ENCODE measurements around the gene TAOK1.

The TAOK1 gene

GRCh38 chr17:29569245-29569950 is 179.2 kb downstream of the TAOK1 start:
- no peak for DNase-seq (ENCODE audit: low spot score)
- in situ Hi-C loops (cut with MboI; ENCODE audit: low pct_unique_long_range_greater_than_20kb, low sequenced_read_pairs, unreplicated experiment) = no loop called here
- no peak for TF ChIP-seq CTCF (IDR thresholded peaks at IDR 0.05; ENCODE audit: extremely low read depth, insufficient read depth, missing control alignments)

GRCh38 chr17:29570521-29570920 is 180.4 kb downstream of the TAOK1 start:
- in situ Hi-C loops (cut with MboI; ENCODE audit: low pct_unique_long_range_greater_than_20kb, low sequenced_read_pairs, unreplicated experiment) = no loop called here
- no peak for TF ChIP-seq CTCF (IDR thresholded peaks at IDR 0.05; ENCODE audit: extremely low read depth, insufficient read depth, missing control alignments)
- DNase-seq (ENCODE audit: low spot score) = no peak

GRCh38 chr17:29571486-29571882 is 181.3 kb downstream of the TAOK1 start:
- no peak for DNase-seq (ENCODE audit: low spot score)
- in situ Hi-C loops (cut with MboI; ENCODE audit: low pct_unique_long_range_greater_than_20kb, low sequenced_read_pairs, unreplicated experiment) = no loop called here
- TF ChIP-seq CTCF (IDR thresholded peaks at IDR 0.05; ENCODE audit: extremely low read depth, insufficient read depth, missing control alignments) = no peak

- TF ChIP-seq CTCF (IDR thresholded peaks at IDR 0.05; ENCODE audit: extremely low read depth, insufficient read depth, missing control alignments) = no peak
- in situ Hi-C loops (cut with MboI; ENCODE audit: low pct_unique_long_range_greater_than_20kb, low sequenced_read_pairs, unreplicated experiment) = no loop called here
- DNase-seq (ENCODE audit: low spot score) = no peak
These were observed 181.9 kb downstream of the TAOK1 start for GRCh38 chr17:29571883-29572681.

- TF ChIP-seq CTCF (IDR thresholded peaks at IDR 0.05; ENCODE audit: extremely low read depth, insufficient read depth, missing control alignments) = peak; percentile 91
- DNase-seq (ENCODE audit: low spot score) = peak; percentile 76
- in situ Hi-C loops (cut with MboI; ENCODE audit: low pct_unique_long_range_greater_than_20kb, low sequenced_read_pairs, unreplicated experiment) = no loop called here
These were observed 182.8 kb downstream of the TAOK1 start for GRCh38 chr17:29572691-29573557.

- no peak for DNase-seq (ENCODE audit: low spot score)
- in situ Hi-C loops (cut with MboI; ENCODE audit: low pct_unique_long_range_greater_than_20kb, low sequenced_read_pairs, unreplicated experiment) = no loop called here
- no peak for TF ChIP-seq CTCF (IDR thresholded peaks at IDR 0.05; ENCODE audit: extremely low read depth, insufficient read depth, missing control alignments)
These were observed 183.4 kb downstream of the TAOK1 start for GRCh38 chr17:29573558-29573869.

All from GM13977 (cell line).